ENCODE measurements around the gene PIF1.

The PIF1 gene

DNA sequence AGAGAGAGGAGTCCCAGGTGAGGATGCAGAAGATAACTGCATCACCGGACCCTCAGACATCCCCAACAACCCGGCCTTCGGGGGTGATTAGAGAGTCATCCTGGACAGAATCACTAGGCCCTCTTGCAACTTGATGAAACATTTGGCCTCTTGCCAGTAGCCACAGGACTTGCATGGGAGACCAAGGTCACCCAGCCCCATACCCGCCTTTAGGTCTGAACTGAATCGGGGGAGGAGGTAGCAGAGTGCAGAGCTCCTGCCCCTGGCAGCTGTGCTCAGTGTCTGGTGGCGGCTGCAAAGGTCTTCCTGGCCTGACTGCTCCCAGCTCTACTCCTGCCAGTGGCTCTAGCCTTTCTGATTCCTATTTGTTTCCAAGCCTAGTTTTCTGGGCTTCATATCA is 12.4 kb downstream of the PIF1 start:
- Histone ChIP-seq H3K27ac (no peak overlapping the region), H3K4me3 (no peak overlapping the region), H3K4me1 (peaks cover 15 to 57% (median 52%) of the 10 kb centered on the region in 10 experiments; a peak in 19 of 20 replicates), H4K20me1 (peaks cover 0 to 4% (median 0%) of the 10 kb centered on the region in 11 experiments; a peak in 4 of 22 replicates), H3K36me3 (peaks cover 0 to 23% (median 14%) of the 10 kb centered on the region in 11 experiments; a peak in 15 of 22 replicates), H3K4me2 (peak overlapping the region; percentile 5 to 81 (median 57); a peak in 21 of 22 replicates), H3K9me3 (replicated peaks in 1 of 11) (no peaks in the 10 kb centered on the region), H3K27me3 (no peaks in the 10 kb centered on the region), H3K9ac (peak overlapping the region in 3 of 11 experiments; percentile 20 to 28 (median 28); a peak in 3 of 22 replicates)
- no peak for TF ChIP-seq Cebpa-rat (IDR thresholded peaks at IDR 0.05)

DNA sequence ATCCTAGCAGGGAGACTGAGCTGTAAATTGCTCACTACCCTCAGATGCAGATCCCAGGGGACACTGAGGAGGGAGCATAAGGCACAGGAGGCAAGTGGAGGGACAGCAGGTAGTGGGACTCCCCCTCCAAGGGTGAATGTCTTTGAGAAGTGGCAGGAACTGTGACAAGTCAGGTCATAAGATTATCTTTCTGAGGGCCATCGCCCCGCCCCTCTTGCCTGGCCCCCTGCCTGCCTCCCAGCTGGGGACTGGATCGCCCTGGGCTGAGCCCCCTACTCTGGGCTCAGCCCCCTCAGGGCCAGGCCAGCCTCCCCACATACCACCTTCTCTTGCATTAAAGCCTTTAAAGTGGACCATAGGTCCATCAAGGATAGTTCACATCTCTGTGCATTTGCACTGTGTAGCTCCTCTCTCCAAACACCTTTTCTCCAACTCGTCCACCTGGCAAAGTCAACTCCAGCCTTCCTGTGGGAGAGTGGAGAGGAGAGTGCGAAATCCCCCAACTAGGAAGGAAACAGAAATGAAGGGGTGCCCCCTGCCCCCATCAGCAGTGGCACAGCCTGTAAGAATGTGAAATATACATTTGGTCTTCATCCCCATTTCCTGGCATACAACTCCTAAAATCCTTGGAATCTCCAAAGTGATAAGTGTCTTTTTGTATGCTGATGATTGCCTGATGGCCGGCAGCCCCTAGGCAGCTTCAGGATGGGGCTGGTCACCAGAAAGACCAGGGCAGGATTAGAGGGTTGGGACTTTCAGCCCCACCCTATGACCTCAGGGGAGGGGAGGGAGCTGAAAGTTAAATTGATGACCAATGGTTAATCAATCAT is 14.7 kb downstream of the PIF1 start:
- TF ChIP-seq Cebpa-rat (IDR thresholded peaks at IDR 0.05): no peak
- peak overlapping the region in 4 of 11 experiments; percentile 24 to 61 (median 42); a peak in 6 of 22 replicates for H3K9ac ChIP-seq

DNA sequence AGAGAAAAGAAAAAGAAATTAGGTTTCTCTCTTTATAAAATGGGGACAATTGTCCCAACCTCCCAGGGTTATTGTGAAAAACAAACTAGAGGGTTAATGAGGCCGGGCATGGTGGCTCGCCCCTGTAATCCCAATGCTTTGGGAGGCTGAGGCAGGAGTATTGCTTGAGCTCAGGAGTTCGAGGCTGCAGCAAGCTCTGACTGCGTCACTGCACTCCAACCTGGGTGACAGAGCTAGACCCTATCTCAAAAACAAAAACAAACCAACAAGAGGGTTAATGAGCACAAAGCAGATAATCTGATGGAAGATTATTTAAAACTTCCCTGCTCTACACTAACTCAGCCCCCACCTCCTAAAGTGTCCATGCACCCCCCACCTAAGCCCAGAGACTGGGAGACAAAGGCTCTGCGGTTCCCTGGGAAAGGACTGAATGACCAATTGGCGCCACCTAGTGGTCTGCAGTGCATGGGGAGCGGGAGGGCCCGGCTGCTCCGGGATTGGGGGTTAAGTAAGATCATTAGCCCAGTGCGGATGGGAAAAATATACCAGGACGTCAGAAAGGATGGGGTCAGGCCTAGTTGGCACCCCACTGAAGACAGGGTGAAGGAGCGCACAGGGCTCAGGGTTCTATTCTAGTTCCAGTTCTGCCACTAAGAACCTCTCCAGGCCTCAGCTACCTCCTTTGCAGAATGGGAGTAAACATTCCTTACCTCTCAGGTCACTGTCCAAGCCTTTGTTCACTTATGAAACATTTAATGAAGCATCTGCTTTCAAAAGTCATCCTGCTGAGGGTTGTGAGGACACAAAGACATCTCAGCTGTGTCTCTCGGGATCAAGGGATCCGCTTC is 15.6 kb downstream of the PIF1 start:
- TF ChIP-seq Cebpa-rat (IDR thresholded peaks at IDR 0.05): no peak
- H3K4me2 ChIP-seq: peak overlapping the region in 10 of 11 experiments; percentile 8 to 81 (median 46); a peak in 16 of 22 replicates
- H3K36me3 ChIP-seq: no peaks in the 10 kb centered on the region
- no peak overlapping the region for H3K4me3 ChIP-seq
- no peak overlapping the region for H3K27ac ChIP-seq
- H3K9me3 ChIP-seq (replicated peaks in 1 of 11): no peaks in the 10 kb centered on the region
- peak overlapping the region in 4 of 11 experiments; percentile 1 to 61 (median 18); a peak in 5 of 22 replicates for H3K9ac ChIP-seq
- no peaks in the 10 kb centered on the region; a peak in 2 of 22 replicates for H4K20me1 ChIP-seq
- peaks cover 13 to 56% (median 48%) of the 10 kb centered on the region in 10 experiments; a peak in 19 of 20 replicates for H3K4me1 ChIP-seq
- H3K27me3 ChIP-seq: no peaks in the 10 kb centered on the region

More for the DNA sequence above, 14.7 kb downstream of the PIF1 start:
- no peak overlapping the region for H3K27ac ChIP-seq
- no peaks in the 10 kb centered on the region for H3K9me3 ChIP-seq (replicated peaks in 1 of 11)
- peak overlapping the region in 9 of 11 experiments; percentile 28 to 81 (median 57); a peak in 17 of 22 replicates for H3K4me2 ChIP-seq
- peaks cover 0 to 6% (median 0%) of the 10 kb centered on the region in 11 experiments; a peak in 3 of 22 replicates for H3K36me3 ChIP-seq
- peaks cover 15 to 59% (median 51%) of the 10 kb centered on the region in 10 experiments; a peak in 19 of 20 replicates for H3K4me1 ChIP-seq
- no peaks in the 10 kb centered on the region; a peak in 2 of 22 replicates for H4K20me1 ChIP-seq
- H3K4me3 ChIP-seq: no peak overlapping the region
- H3K27me3 ChIP-seq: no peaks in the 10 kb centered on the region

DNA sequence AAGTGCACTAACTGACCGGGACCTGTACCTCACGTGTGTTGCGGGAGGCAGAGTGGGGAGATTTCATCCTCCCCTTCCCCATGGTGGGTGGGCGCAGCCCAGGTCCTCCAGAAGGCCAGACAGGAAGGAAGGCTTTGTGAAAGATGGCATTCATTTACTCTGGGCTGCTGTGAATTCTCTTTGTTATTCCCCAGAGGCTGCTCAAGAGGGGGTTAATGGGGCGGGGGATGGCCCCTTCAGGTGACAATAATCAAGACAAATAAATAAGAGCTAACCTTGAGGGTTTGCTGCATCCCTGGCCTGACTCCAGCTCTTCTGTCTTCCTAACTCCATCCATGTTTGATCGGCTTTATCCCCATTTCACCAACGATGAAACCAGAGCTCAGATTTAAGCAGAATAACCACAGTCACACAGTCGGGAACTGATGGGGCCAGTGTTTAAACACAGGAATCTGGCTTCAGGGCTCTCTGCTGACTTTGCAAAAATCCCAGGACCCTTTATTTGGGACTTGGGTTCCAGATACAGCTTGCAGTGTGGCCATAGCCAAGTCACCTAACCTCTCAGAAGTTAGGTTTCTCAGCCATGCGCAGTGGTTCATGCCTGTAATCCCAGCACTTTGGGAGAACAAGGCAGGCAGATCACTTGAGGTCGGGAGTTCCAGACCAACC is 16.5 kb downstream of the PIF1 start:
- Histone ChIP-seq H3K9ac (no peak overlapping the region), H3K27ac (no peak overlapping the region), H3K4me1 (peaks cover 11 to 53% (median 45%) of the 10 kb centered on the region in 10 experiments; a peak in 19 of 20 replicates), H3K36me3 (no peaks in the 10 kb centered on the region), H3K4me2 (0 out of 22 replicates have a peak overlapping the region, but pooled peaks of 3 of the 11 experiments have one; percentile 5 to 22 (median 18)), H3K9me3 (replicated peaks in 1 of 11) (no peaks in the 10 kb centered on the region), H3K4me3 (no peak overlapping the region), H4K20me1 (no peaks in the 10 kb centered on the region; a peak in 2 of 22 replicates), H3K27me3 (no peaks in the 10 kb centered on the region)
- no peak for TF ChIP-seq Cebpa-rat (IDR thresholded peaks at IDR 0.05)

DNA sequence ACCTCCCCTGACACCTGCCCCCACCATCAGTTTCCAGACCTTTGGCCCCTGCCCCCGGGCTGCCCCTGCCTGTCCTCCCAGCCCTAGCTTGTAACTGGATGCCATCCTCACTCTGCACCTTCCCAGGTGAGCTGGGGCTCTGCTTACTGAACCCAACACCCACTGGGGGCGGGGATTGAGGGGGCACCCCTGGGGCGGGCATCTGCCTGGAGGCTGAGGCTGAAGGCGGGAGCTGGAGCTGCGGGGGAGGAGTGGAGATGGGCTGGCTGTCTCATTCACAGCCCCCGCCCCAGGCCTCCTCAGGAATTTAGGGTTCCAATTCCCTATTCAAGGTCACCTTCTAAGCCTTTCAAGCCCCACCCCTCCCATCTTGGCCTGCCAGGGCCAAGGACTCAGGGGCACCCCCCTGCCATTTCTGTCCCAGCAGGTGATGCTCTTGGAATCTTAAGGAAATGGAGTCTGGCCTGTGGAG is 17.7 kb downstream of the PIF1 start:
- Histone ChIP-seq H3K27me3 (no peaks in the 10 kb centered on the region), H3K27ac (no peak overlapping the region), H3K4me3 (no peak overlapping the region), H3K9me3 (replicated peaks in 1 of 11) (no peaks in the 10 kb centered on the region), H4K20me1 (no peaks in the 10 kb centered on the region; a peak in 2 of 22 replicates), H3K4me1 (peaks cover 7 to 41% (median 34%) of the 10 kb centered on the region in 10 experiments; a peak in 19 of 20 replicates), H3K9ac (no peak overlapping the region), H3K36me3 (no peaks in the 10 kb centered on the region), H3K4me2 (no peak overlapping the region)
- no peak for TF ChIP-seq Cebpa-rat (IDR thresholded peaks at IDR 0.05)

DNA sequence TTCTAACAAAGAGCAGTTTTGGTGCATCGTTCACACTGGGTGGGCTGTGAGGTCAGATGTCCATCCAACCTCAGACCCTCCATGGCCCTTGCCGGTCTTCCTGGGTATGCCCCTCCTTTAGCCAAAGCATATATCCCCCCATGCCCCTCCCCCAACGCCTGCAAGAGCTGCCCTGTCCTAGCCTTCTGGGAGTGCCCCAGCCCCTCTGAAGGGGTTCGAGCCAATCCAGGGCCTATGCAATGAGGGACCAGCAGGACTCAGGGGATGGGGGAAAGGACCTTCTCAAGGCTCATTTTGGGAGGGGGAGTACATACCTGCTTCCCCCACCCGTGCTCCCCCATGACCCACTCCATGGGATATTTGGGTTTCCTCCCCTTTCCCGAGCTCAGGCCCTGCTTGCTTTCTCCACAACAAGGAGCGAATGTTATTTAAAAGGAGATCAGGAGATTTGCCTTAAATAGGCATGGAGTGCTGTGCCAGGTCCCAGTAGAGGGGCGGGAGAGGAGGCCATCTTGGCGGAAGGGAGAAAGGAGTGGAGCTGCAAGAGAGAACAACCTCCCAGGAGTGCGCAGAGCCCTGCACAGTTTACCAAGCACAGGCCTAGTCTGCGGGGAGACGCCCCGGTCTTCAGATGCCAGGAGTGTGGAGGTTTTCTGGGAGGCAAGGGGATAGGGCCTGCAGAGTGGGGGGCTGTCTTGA is 18.2 kb downstream of the PIF1 start:
- Histone ChIP-seq H3K9ac (no peak overlapping the region), H3K4me1 (peaks cover 6 to 36% (median 28%) of the 10 kb centered on the region in 10 experiments; a peak in 18 of 20 replicates), H3K9me3 (replicated peaks in 1 of 11) (no peaks in the 10 kb centered on the region), H4K20me1 (no peaks in the 10 kb centered on the region), H3K27ac (no peak overlapping the region), H3K27me3 (no peaks in the 10 kb centered on the region), H3K4me2 (no peak overlapping the region), H3K4me3 (no peak overlapping the region), H3K36me3 (no peaks in the 10 kb centered on the region)
- TF ChIP-seq Cebpa-rat (IDR thresholded peaks at IDR 0.05): no peak

DNA sequence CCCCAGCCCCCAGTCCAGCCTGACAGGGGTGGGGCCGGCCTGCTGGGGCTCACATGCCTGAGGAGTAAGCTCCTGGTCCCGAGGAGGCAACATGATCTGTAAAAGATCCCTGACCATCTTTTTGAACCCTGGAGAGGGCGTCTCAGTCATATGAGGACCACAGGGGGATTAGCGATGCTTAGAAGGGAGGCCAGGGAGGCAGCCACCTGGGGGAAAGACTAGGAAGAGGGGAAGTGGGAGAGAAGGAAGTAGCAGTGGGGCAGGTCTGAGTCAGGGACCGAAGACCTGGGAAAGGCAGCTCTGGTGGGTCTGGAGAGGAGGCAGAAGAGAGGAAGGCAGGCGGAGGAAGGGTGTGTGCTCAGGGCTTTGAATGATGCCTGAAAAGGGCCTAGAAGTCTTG is 18.9 kb downstream of the PIF1 start:
- Histone ChIP-seq H3K4me1 (peaks cover 5 to 29% (median 21%) of the 10 kb centered on the region in 10 experiments; a peak in 18 of 20 replicates), H3K4me2 (no peak overlapping the region), H3K4me3 (no peak overlapping the region), H3K27me3 (no peaks in the 10 kb centered on the region), H3K27ac (no peak overlapping the region), H3K9ac (no peak overlapping the region), H3K36me3 (no peaks in the 10 kb centered on the region), H3K9me3 (replicated peaks in 1 of 11) (no peaks in the 10 kb centered on the region), H4K20me1 (no peaks in the 10 kb centered on the region)
- no peak for TF ChIP-seq Cebpa-rat (IDR thresholded peaks at IDR 0.05)

DNA sequence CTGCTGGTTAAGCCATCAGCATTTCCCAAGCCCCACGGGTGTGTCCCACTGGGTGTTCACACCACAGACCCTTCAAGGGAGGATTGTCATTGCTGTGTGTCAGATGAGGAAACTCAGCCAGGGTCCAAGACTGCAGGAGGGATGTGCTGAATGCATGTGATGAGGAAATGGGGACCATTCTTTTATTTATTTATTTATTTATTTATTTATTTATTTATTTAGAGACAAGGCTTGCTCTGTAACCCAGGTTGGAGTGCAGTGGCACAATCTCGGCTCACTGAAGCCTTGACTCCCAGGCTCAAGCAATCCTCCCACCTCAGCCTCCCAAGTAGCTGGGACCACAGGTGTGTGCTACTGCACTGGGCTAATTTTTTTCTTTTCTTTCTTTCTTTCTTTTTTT is 20.8 kb downstream of the PIF1 start:
- H3K9ac ChIP-seq: no peak overlapping the region
- H4K20me1 ChIP-seq: no peaks in the 10 kb centered on the region
- H3K36me3 ChIP-seq: no peaks in the 10 kb centered on the region
- H3K4me3 ChIP-seq: no peak overlapping the region
- no peaks in the 10 kb centered on the region for H3K27me3 ChIP-seq
- TF ChIP-seq Cebpa-rat (IDR thresholded peaks at IDR 0.05): no peak
- H3K9me3 ChIP-seq (replicated peaks in 1 of 11): no peaks in the 10 kb centered on the region; a peak in 1 of 22 replicates
- no peak overlapping the region for H3K27ac ChIP-seq
- peaks cover 0 to 10% (median 4%) of the 10 kb centered on the region in 10 experiments; a peak in 6 of 20 replicates for H3K4me1 ChIP-seq
- no peak overlapping the region for H3K4me2 ChIP-seq

All from BLaER1 treated with 17β-estradiol and CSF1 and Interleukin-3, amounts not matched to agents 10 nM and 100 nM (cell line).